Measurements from ENCODE around the gene TMEM131L. TPM values are rescaled to one million over a fixed set of nuclear protein-coding genes. Genes with fewer than 3 reads are reported as not detected.
A peak's percentile ranks its signal among the peaks of the same experiment; 100 is the strongest.

Gene TMEM131L
- total and polyA plus RNA-seq, 7 donors, result 0.60 to 27.2 (median 12.1) TPM

GRCh38 chr4:153610623-153611376 is 144.6 kb downstream of the TMEM131L start:
- TF ChIP-seq CTCF (IDR thresholded peaks at IDR 0.05) (no peak), POLR2AphosphoS5 (IDR thresholded peaks at IDR 0.05) (no peak), EP300 (IDR thresholded peaks at IDR 0.05) (no peak), POLR2A (IDR thresholded peaks at IDR 0.05) (no peak)
- intact Hi-C loops (cut with DNase I), result no loop called here
- H3K36me3 ChIP-seq, result peaks cover 0 to 13% (median 3%) of the 10 kb centered on the region in 4 donors
- peaks cover 0 to 47% (median 22%) of the 10 kb centered on the region in 4 donors for H3K4me1 ChIP-seq
- H3K27me3 ChIP-seq, result no peaks in the 10 kb centered on the region
- H3K4me3 ChIP-seq, result no peak overlapping the region
- no peak for DNase-seq
- 59 to 73% methylated on average over 5 of the region's 5 CpGs for WGBS, 2 donors
- H3K9me3 ChIP-seq, result no peaks in the 10 kb centered on the region
- H3K27ac ChIP-seq, result peak overlapping the region in 1 of 4 donors; percentile 14

DNA sequence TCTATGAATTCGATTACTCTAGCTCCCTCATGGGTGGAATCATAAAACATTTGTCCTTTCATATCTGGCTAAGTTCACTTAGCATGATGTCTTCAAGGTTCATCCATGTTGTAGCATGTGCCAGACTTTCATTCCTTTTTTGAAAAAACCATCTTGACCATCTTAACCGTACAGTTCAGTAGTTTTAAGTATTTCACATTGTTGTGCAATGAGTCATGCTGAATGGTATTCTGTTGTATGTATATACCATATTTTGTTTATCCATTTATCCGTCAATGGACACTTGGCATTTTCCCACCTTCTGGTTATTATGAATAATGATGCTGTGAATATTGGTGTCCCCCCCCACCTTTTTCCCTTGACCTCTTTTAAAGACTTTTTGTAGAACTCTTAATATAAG is 145.5 kb downstream of the TMEM131L start:
- WGBS, 2 donors, result 86 to 93% methylated on average over 3 of the region's 3 CpGs
- Histone ChIP-seq H3K9me3 (no peaks in the 10 kb centered on the region), H3K4me3 (no peak overlapping the region), H3K27me3 (no peaks in the 10 kb centered on the region), H3K36me3 (peaks cover 0 to 13% (median 3%) of the 10 kb centered on the region in 4 donors), H3K4me1 (peaks cover 0 to 48% (median 19%) of the 10 kb centered on the region in 4 donors), H3K27ac (no peak overlapping the region)
- DNase-seq, result no peak
- intact Hi-C loops (cut with DNase I), result no loop called here
- no peak for TF ChIP-seq POLR2AphosphoS5 (IDR thresholded peaks at IDR 0.05)
- no peak for TF ChIP-seq POLR2A (IDR thresholded peaks at IDR 0.05)
- TF ChIP-seq EP300 (IDR thresholded peaks at IDR 0.05), result no peak
- no peak for TF ChIP-seq CTCF (IDR thresholded peaks at IDR 0.05)

DNA sequence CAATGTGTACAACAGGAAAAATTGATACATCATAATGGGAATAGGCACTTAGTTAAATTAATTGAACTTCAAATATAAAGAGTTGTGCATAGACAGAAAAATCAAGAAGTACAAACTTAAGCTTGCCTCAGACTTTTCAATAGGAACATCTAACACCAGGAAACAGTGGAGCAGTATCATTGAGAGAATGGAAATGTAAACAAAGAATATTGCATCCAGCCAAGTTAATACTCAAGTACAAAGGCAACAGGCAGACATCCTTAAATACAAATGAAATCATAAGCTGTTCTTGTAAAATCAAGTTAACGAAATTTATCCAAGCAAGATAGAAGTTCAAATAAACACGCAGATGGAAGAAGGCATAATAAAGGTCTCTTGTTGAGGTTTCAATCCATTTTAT is 146.7 kb downstream of the TMEM131L start:
- DNase-seq, result no peak
- H3K9me3 ChIP-seq, result no peaks in the 10 kb centered on the region
- no peak overlapping the region for H3K27ac ChIP-seq
- H3K4me1 ChIP-seq, result peaks cover 0 to 36% (median 18%) of the 10 kb centered on the region in 4 donors
- peaks cover 0 to 19% (median 3%) of the 10 kb centered on the region in 4 donors for H3K36me3 ChIP-seq
- TF ChIP-seq POLR2A (IDR thresholded peaks at IDR 0.05) (no peak), EP300 (IDR thresholded peaks at IDR 0.05) (no peak), CTCF (IDR thresholded peaks at IDR 0.05) (no peak), POLR2AphosphoS5 (IDR thresholded peaks at IDR 0.05) (no peak)
- H3K27me3 ChIP-seq, result no peaks in the 10 kb centered on the region
- intact Hi-C loops (cut with DNase I), result no loop called here
- WGBS, 2 donors, result 65 to 84% methylated on average over 2 of the region's 2 CpGs
- no peak overlapping the region for H3K4me3 ChIP-seq

DNA sequence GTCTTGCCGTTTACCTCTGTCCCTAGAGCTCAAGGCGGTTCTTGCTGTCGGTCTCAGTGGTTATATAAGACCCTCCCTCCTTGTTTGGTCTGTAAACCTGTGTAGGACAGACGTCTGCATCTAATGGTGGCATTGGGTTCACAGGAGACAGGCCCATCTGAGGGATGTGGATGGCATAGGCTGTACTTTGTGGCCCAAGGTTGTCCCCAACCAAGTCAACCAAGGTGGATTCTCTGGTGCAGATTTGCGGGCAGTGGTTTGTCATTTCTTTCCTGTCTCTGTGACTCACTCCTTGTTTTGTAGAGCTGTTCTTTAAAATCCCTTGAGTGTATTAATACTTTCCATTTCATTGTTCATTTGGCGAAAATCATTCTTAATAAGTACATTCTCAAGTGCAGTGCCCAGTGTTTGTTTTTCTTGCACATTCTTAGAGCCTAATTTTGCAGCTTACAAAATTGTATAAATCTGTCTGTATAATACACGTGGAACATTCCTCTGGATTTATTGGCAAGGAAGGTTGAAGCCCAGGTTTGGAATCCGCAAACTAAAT is 149.9 kb downstream of the TMEM131L start:
- TF ChIP-seq CTCF (IDR thresholded peaks at IDR 0.05), result no peak
- no peak for TF ChIP-seq POLR2A (IDR thresholded peaks at IDR 0.05)
- no peak for TF ChIP-seq POLR2AphosphoS5 (IDR thresholded peaks at IDR 0.05)
- TF ChIP-seq EP300 (IDR thresholded peaks at IDR 0.05), result no peak

More for the DNA sequence above, 149.9 kb downstream of the TMEM131L start:
- DNase-seq, result no peak
- Histone ChIP-seq H3K4me1 (peaks cover 0 to 20% (median 9%) of the 10 kb centered on the region in 4 donors), H3K4me3 (no peak overlapping the region), H3K27me3 (no peaks in the 10 kb centered on the region), H3K27ac (no peak overlapping the region), H3K9me3 (no peaks in the 10 kb centered on the region), H3K36me3 (peaks cover 0 to 25% (median 3%) of the 10 kb centered on the region in 4 donors)
- intact Hi-C loops (cut with DNase I), result no loop called here
- WGBS, 2 donors, result 88 to 90% methylated on average over 8 of the region's 8 CpGs
